GM18909 (cell line): ENCODE results near the gene RAD23A.
"Not testable (repeated sequence)": the region's sequence is repeated elsewhere in the genome, so short reads cannot be mapped to it uniquely, and the experiment has no call there.

Source experiments
- ATAC-seq: cut with Tn5 transposase; IDR thresholded peaks from one replicate; pipeline ENCODE4 v1.9.1; 2021; ENCODE audit warnings: mild to moderate bottlenecking; ENCODE audit not compliant: unreplicated experiment, poor library complexity

Gene RAD23A

DNA sequence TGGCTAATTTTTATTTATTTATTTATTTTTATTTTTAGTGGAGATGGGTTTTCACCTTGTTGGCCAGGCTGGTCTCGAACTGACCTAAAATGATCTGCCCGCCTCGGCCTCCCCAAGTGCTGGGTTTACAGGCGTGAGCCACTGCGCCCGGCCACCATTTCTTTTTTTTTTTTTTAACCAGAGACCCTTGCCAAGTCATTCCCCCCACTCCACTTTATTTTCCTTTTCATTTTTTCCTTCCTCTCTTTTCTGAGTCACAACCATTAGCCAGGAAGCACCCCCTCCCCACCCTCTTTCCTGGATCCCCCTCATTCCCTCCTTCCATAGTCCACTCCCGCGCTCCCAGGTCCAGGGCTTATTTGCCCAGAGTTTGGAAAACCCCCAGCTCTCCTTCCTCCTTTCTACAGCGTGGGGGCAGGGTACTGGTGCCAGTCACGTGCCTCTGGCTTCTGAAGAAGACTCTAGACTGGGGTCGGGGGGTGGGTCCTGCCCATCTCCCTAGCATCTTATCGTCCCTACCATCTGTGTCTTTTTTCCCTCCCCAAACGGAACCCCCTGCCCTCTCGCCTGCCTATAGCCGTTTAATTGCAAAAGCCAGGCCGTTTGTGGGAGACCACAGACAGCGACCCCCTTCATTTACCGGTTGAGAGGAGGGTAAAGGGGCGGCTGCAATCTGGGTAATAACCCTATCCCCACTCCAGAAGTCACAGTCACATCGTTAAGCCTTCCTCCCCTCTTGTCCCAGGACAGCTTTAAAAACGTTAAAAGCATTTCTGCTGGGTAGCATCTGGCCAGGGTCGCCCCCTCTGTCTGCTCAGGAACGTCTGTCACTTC, 8.4 kb upstream of the RAD23A start:
- no peak for ATAC-seq

DNA sequence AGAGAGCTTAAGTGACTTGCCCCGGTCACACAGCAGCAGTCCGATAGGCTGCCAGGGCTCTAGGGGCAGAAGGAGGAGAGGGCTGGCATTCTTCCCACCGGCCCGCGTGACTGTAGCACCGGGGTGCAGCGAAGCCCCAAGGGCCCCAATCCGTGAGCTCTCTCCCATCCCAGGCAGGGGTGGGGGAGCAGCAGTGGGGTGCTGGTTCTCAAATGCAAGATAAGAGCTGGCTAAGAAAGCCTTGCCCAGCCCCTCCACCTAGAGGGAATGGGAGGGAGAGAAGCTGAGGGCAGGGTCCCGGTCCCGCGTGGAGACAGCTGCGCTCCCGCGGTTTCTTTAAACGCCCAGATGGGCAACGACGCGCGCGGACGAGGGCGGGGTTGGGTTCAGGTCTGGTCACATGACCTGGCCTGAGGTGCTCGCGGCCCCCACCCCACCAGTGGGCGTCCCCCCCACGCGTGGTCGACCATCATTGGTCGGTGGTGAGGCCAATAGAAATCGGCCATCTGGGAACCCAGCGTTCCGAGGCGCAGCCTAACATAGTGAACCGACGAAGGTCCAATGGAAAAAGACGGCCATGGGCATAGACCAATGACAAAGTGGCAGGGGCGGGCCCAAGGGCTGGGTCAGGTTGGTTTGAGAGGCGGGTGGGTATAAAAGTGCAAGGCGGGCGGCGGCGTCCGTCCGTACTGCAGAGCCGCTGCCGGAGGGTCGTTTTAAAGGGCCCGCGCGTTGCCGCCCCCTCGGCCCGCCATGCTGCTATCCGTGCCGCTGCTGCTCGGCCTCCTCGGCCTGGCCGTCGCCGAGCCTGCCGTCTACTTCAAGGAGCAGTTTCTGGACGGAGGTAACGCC, 7.5 kb upstream of the RAD23A start, which contains the start of gene CALR:
Gene CALR (plus strand): TSS at position 683 of the 852 bp plus-strand sequence. CDS start 71 bp downstream, at position 754.
- peak; percentile 86 for ATAC-seq

DNA sequence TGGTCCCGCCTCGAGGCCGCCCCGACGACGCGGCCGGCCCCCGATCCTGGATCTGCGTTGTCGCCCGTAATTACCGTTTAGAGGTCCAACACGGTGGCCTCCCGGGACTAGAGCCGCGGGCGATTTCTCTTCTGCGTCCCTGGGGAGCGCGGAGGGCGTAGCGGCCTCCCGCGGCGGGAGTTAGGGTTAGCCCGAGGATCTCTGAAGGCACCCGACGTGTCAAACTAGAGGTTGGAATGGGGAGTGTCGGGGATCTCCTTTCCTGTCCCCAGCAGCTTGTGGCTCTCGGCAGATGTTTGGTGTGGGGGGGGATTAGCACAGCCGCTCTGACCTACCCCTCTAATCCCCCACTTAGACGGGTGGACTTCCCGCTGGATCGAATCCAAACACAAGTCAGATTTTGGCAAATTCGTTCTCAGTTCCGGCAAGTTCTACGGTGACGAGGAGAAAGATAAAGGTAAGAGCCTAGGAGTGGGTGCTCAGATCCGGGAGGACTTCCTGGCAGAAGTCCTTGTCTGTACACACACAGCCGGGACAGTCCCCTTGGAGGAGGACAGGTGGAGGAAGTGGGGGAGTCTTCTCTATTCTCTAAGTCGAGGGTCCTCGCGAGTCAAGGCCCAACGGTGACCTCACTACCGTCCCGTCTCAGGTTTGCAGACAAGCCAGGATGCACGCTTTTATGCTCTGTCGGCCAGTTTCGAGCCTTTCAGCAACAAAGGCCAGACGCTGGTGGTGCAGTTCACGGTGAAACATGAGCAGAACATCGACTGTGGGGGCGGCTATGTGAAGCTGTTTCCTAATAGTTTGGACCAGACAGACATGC, 6.7 kb upstream of the RAD23A start:
- ATAC-seq = no peak

DNA sequence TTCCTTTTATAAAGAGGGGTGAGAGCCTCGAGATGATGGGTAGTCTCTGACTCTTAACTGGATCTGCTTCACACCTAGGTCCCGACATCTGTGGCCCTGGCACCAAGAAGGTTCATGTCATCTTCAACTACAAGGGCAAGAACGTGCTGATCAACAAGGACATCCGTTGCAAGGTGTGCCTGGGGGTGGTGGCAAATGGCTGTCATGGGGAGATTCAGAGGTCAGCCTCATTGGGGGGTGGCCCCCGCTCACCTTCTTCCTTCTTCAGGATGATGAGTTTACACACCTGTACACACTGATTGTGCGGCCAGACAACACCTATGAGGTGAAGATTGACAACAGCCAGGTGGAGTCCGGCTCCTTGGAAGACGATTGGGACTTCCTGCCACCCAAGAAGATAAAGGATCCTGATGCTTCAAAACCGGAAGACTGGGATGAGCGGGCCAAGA, 5.7 kb upstream of the RAD23A start:
- ATAC-seq = no peak

DNA sequence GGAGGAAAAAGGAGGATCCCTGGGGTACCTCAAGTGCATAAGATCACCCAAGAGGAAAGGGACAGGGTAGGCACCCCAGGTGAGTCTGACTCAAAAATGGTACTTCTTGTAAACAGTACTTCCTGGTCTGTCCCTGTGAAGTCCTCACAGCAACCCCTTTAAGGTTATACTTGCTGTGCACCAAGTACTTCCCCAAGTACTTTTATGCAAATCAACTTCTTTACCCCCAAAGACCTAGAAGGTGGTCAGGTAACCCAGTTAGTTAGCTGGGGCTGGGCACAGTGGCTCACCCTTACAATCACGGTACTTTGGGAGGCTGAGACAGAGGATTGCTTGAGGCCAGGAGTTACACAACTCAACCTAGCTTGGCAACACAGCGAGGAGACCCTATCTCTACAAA, 4.8 kb upstream of the RAD23A start:
- ATAC-seq = no peak

DNA sequence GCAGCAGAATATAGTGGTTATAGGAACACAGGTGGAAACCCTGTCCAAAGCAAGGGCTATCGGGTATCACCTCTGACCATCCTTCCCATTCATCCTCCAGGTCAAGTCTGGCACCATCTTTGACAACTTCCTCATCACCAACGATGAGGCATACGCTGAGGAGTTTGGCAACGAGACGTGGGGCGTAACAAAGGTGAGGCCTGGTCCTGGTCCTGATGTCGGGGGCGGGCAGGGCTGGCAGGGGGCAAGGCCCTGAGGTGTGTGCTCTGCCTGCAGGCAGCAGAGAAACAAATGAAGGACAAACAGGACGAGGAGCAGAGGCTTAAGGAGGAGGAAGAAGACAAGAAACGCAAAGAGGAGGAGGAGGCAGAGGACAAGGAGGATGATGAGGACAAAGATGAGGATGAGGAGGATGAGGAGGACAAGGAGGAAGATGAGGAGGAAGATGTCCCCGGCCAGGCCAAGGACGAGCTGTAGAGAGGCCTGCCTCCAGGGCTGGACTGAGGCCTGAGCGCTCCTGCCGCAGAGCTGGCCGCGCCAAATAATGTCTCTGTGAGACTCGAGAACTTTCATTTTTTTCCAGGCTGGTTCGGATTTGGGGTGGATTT, 2.1 kb upstream of the RAD23A start:
- ATAC-seq = no peak

DNA sequence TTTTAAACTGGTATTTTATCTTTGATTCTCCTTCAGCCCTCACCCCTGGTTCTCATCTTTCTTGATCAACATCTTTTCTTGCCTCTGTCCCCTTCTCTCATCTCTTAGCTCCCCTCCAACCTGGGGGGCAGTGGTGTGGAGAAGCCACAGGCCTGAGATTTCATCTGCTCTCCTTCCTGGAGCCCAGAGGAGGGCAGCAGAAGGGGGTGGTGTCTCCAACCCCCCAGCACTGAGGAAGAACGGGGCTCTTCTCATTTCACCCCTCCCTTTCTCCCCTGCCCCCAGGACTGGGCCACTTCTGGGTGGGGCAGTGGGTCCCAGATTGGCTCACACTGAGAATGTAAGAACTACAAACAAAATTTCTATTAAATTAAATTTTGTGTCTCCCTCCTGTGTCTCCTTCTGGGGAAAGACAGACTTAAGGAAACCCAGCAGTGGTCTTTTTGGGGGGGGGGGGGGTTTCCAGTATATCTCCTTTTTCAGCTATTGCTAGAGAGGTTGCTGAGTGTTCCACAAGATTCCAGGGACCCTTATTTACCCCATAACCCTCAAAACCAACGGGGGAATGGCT, 1.5 kb upstream of the RAD23A start:
- ATAC-seq = no peak

DNA sequence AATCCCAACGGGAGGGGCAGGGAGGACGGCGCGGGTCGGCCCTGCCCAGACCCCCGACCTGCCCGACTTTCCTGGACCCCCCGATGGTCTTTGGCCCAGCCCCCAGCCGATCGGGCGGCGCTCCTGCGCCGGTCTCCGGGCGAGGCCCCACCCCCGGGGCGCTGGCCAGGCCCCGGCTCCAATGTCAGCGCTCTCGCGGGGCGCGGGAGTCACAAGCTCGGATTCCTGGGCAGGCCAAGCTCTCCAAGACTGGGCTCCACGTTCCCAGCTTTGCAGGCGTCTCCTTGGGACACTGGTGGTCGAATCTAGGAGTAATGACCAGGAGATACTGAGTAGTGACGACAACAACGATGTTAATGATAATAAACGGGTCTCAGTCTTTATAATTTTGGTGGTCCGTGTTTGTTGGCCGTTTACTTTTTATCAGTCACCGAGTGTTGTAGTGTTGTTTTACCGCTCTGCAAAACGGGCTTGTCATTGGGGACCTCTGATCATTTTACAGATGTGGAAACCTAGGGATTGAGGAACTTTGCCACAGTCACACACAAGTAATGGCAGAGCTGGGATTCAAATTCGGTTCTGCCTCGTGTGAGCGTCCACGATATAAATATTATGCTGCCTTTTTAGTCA, 545 bp downstream of the RAD23A start:
- ATAC-seq = peak; percentile 33

DNA sequence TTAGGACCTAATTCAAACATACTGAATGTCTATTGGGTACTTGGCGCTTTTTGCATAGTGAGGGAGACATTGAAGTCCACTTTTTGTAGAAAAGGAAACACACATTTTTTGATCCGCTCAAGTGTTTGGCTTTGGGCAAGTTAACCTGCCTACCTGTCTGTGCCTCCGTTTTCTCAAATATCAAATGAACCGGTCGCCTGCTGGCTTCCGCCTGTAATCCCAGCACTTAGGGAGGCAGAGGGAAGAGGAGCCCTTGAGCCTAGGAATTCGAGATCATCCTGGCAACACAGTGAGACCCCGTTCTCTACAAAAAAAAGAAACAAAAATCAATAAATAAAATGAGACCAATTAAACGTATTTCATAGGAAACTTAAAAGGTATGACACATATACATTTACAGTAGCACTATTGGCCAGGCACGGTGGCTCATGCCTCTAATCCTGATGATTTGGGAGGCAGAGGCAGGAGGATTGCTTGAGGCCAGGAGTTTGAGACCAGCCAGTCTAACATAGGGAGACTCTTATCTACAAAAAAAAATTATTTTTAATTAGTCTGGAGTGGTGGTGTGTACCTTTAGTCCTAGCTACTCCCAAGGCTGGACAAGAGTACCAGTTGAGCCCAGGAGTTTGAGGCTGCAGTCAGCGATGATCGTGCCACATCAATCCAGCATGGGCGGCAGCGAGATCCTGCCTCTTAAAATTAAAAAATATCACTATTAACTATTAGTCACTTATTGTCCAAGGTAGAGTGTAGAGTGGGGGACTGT, 1.3 kb downstream of the RAD23A start:
- no peak for ATAC-seq

DNA sequence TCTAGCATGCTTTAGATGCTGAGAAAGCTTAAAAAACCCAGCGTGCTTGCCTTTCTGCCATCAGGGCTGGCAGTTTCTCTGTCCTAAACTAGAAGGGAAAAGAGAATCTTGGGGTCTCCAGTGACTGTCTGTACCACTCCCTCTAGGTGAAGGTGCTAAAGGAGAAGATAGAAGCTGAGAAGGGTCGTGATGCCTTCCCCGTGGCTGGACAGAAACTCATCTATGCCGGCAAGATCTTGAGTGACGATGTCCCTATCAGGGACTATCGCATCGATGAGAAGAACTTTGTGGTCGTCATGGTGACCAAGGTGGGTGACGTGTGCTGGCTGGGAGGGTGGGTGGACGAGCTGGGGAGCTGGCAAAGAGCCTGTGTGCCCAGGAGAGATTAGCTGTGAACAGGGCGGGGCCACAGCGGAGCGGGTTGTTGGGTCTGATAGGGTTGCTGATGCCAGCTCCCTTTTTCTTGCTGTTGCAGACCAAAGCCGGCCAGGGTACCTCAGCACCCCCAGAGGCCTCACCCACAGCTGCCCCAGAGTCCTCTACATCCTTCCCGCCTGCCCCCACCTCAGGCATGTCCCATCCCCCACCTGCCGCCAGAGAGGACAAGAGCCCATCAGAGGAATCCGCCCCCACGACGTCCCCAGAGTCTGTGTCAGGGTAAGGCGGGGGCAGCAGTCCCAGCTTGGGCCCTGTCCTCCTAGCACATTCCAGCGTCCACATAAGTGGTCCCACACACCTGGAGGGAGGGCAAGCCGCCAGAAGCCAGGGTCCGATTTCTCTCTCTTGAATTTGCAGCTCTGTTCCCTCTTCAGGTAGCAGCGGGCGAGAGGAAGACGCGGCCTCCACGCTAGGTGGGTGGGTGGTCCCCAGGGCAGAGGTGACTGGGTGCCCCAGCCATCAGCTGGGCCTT, 2.3 kb downstream of the RAD23A start:
- no peak for ATAC-seq

DNA sequence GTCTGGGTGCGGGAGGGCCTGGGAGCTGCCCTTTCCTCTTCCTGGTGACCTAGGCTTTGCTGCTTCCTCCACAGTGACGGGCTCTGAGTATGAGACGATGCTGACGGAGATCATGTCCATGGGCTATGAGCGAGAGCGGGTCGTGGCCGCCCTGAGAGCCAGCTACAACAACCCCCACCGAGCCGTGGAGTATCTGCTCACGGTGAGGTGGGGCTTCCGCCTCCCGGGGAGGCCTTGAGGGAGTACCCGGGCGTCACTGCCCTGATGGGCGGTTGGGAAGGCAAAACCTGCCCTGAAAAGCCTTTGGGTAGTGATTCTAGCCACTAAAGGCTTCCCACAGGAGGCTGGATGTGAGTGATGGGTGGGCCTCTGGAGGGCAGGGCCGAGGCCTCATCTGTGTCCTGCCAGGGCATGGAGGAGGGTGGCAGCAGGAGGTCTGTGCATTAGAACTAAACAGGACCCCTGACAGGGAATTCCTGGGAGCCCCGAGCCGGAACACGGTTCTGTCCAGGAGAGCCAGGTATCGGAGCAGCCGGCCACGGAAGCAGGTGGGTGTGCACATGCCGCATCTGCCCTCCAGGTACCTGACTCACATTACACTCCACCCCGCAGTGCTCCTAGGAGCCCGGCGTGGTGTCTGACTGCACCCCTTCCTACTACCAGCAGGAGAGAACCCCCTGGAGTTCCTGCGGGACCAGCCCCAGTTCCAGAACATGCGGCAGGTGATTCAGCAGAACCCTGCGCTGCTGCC, 3.1 kb downstream of the RAD23A start:
- no peak for ATAC-seq

DNA sequence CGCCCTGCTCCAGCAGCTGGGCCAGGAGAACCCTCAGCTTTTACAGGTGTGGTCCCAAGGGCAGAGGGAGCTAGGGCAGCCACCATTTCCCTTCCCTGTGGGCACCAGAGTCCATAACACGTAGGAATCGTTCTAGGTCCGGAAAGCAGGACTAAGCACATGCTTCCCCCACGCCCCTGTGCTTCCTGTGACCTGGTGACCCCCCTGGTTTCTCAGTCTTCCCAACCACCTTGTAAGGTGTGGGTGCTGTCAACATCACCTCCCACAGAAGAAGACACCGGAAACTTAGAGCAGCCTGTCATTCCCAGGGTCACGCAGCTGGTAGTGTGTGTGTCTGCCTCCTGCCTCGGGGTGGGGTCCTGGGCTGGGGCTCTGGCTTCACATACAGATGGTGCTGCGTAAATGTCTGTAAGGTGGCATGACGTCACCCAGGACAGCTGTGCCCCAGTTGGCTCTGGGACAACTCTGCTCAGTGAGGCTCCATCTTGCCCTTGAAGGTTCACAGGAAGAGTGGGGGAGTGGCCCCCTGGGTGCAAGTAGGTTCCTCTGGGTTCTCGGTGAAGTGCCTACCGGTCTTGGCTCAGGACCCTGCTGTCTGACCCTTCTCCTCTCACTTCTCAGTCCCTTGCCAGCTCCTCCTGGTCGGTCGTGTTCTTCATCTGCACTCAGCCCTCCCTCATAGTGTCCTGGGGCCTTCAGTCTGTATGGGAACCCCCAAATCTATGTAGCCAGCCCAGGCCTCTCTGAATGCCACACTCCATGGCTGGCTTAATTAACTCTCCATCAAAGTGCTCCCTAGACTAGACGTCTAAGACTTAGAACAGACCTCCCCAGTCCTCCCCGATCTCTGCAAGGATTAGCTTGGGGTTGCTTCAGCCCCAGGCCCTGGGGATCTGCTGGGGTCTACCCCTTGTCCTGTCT, 4.0 kb downstream of the RAD23A start:
- no peak for ATAC-seq

DNA sequence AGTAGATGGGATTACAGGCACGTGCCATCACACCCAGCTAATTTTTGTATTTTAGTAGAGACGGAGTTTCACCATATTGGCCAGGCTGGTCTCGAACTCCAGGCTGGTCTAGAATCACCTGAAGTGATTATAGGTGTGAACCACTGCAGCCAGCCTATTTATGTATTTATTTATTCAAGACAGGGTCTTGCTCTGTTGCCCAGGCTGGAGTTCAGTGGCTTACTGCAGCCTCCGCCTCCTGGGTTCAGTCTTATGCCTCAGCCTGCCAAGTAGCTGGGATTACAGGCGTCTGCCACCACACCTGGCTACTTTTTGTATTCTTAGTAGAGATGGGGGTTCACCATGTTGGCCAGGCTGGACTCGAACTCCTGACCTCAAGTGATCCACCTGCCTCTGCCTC, 6.4 kb downstream of the RAD23A start:
- ATAC-seq = not testable (repeated sequence)

DNA sequence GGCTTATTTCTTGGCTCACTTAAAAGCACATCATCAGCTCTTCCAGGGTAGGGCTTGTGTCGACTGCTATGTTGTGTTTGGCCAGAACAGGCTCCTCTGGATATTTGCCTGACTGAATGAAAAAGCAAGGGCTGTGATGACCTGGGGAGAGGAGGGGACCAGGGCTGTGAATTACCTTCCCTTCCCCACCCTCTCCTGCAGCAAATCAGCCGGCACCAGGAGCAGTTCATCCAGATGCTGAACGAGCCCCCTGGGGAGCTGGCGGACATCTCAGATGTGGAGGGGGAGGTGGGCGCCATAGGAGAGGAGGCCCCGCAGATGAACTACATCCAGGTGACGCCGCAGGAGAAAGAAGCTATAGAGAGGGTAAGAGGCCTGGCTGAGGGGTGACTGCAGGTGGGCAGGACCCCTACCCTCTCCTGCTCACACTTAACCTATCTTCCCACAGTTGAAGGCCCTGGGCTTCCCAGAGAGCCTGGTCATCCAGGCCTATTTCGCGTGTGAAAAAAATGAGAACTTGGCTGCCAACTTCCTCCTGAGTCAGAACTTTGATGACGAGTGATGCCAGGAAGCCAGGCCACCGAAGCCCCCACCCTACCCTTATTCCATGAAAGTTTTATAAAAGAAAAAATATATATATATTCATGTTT, 7.0 kb downstream of the RAD23A start:
- no peak for ATAC-seq

DNA sequence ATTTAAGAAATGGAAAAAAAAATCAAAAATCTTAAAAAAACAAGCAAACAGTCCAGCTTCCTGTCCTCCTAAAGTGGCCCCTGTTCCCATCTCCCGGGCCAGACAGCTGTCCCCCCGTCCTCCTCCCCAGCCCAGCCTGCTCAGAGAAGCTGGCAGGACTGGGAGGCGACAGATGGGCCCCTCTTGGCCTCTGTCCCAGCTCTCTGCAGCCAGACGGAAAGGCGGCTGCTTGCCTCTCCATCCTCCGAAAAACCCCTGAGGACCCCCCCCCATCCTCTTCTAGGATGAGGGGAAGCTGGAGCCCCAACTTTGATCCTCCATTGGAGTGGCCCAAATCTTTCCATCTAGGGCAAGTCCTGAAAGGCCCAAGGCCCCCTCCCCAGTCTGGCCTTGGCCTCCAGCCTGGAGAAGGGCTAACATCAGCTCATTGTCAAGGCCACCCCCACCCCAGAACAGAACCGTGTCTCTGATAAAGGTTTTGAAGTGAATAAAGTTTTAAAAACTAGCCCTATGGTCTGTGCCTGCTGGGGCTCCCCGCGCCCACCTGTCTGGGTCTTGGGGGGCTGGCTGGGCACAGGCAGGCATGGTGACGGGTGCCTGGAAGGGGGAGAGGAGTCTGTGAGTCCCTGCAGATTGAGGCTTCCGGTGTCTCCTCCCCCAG, 7.6 kb downstream of the RAD23A start:
- no peak for ATAC-seq
